ENCODE measurements around the gene GSDMA. TPM values are rescaled to one million over a fixed set of nuclear protein-coding genes. Genes with fewer than 3 reads are reported as not detected.

The GSDMA gene
- total and polyA plus RNA-seq, 4 donors: 0.06 to 0.23 (median 0.13) TPM

DNA sequence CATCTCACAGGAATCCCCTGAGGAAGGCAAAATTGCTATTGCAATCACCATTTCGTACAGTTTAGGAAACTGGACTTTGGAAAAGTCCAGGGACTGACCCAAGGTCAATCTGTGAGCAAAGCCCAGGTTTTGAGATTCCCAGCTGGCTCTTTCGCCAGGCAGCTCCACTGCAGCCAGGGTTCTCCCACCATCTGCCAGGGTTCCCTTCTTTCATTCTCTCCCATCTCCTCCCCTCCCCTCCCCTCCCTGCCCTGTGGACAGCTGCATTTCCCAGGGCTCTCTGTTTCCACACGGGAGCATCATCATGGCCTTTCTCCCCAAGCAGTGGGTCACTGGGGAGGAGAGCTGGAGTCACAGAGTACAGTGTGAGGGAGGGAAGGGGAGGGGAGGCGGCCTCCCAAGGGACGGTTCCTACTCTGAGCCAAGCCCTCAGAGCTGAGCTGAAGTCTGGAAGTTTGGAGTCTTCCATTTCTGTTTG is 11.9 kb upstream of the GSDMA start:
- WGBS: 39% methylated on average over 5 of the region's 5 CpGs
- Histone ChIP-seq H3K36me3 (ENCODE audit: control insufficient read depth in 4 of 4, insufficient read depth in 3 of 4, low read depth in 1 of 4, low read length in 3 of 4) (no peaks in the 10 kb centered on the region), H3K4me1 (ENCODE audit: control insufficient read depth in 4 of 4, insufficient read depth in 4 of 4, low read length in 3 of 4) (peaks cover 13 to 30% (median 19%) of the 10 kb centered on the region in 4 donors), H3K27ac (ENCODE audit: low read depth in 1 of 2, low read length in 2 of 2) (peak overlapping the region in 1 of 2 donors; percentile 40), H3K4me3 (ENCODE audit: low read depth in 1 of 3, low read length in 3 of 3) (no peak overlapping the region), H3K27me3 (ENCODE audit: control insufficient read depth in 4 of 4, insufficient read depth in 4 of 4, low read length in 3 of 4) (no peaks in the 10 kb centered on the region), H3K9me3 (ENCODE audit: control insufficient read depth in 4 of 4, low read length in 3 of 4) (no peaks in the 10 kb centered on the region), H3K9ac (ENCODE audit: low read depth in 1 of 2, low read length in 2 of 2) (no peak overlapping the region)
- no peak for DNase-seq (ENCODE audit: low spot score)
- TF ChIP-seq NR2F2 (IDR thresholded peaks at IDR 0.05) (peak; percentile 54), TAF1 (conservative IDR thresholded peaks at IDR 0.05) (no peak), RAD21 (IDR thresholded peaks at IDR 0.05) (peak; percentile 17 to 47), RXRA (IDR thresholded peaks at IDR 0.05) (peak; percentile 76 to 77), SP1 (IDR thresholded peaks at IDR 0.05) (peak; percentile 90), EGR1 (IDR thresholded peaks at IDR 0.05; ENCODE audit: low read depth in 2 of 2) (peak in 1 of 2 donors; percentile 57), YY1 (IDR thresholded peaks at IDR 0.05) (peak; percentile 18), HNF4A (conservative IDR thresholded peaks at IDR 0.05) (peak; percentile 99 to 100), FOXA1 (IDR thresholded peaks at IDR 0.05) (no peak), HNF4G (IDR thresholded peaks at IDR 0.05) (peak; percentile 95)
- TF ChIP-seq, protein P1, sequence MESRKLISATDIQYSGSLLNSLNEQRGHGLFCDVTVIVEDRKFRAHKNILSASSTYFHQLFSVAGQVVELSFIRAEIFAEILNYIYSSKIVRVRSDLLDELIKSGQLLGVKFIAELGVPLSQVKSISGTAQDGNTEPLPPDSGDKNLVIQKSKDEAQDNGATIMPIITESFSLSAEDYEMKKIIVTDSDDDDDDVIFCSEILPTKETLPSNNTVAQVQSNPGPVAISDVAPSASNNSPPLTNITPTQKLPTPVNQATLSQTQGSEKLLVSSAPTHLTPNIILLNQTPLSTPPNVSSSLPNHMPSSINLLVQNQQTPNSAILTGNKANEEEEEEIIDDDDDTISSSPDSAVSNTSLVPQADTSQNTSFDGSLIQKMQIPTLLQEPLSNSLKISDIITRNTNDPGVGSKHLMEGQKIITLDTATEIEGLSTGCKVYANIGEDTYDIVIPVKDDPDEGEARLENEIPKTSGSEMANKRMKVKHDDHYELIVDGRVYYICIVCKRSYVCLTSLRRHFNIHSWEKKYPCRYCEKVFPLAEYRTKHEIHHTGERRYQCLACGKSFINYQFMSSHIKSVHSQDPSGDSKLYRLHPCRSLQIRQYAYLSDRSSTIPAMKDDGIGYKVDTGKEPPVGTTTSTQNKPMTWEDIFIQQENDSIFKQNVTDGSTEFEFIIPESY (IDR thresholded peaks at IDR 0.05): no peak
- TF ChIP-seq, protein P2, sequence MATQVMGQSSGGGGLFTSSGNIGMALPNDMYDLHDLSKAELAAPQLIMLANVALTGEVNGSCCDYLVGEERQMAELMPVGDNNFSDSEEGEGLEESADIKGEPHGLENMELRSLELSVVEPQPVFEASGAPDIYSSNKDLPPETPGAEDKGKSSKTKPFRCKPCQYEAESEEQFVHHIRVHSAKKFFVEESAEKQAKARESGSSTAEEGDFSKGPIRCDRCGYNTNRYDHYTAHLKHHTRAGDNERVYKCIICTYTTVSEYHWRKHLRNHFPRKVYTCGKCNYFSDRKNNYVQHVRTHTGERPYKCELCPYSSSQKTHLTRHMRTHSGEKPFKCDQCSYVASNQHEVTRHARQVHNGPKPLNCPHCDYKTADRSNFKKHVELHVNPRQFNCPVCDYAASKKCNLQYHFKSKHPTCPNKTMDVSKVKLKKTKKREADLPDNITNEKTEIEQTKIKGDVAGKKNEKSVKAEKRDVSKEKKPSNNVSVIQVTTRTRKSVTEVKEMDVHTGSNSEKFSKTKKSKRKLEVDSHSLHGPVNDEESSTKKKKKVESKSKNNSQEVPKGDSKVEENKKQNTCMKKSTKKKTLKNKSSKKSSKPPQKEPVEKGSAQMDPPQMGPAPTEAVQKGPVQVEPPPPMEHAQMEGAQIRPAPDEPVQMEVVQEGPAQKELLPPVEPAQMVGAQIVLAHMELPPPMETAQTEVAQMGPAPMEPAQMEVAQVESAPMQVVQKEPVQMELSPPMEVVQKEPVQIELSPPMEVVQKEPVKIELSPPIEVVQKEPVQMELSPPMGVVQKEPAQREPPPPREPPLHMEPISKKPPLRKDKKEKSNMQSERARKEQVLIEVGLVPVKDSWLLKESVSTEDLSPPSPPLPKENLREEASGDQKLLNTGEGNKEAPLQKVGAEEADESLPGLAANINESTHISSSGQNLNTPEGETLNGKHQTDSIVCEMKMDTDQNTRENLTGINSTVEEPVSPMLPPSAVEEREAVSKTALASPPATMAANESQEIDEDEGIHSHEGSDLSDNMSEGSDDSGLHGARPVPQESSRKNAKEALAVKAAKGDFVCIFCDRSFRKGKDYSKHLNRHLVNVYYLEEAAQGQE (IDR thresholded peaks at IDR 0.05): no peak
- TF ChIP-seq, protein P3, sequence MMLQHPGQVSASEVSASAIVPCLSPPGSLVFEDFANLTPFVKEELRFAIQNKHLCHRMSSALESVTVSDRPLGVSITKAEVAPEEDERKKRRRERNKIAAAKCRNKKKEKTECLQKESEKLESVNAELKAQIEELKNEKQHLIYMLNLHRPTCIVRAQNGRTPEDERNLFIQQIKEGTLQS (IDR thresholded peaks at IDR 0.05): no peak

DNA sequence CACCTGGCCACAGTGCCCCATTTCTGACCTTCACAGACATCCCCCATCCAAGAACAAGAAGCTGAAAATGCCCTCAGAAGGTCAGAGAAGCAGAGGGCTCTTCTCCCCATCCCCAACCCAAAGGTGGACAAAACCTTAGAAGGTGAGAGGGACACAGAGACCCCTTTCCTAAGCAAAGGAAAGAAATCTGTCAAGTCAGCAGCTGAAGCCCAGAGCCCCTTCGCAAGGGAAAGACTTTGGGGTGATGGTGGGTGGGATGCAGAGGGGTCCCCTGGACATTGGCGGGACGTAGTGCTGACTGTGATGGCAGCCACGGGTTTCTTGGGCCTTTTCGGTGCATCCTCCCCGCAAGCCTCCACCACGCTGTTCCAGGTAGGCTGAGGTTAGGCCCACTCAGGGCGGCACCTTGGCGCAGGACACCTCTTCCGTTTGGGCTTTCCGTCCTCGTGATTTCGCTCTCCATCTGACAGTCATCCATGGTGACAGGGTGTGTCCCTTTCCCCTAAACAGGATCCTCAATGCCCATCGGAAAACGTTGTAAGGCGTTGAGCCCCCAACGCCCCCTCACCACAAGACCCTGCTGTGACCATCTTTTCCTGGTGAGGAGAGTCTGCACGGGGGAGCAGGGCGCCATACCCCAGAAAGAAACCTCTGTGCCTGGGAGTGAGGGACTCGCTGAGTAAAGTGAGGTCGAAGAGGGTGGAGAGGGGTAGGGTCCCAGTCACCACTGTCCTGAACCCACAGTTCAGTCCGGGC is 10.7 kb upstream of the GSDMA start:
- DNase-seq (ENCODE audit: low spot score): no peak
- Histone ChIP-seq H3K4me1 (ENCODE audit: control insufficient read depth in 4 of 4, insufficient read depth in 4 of 4, low read length in 3 of 4) (peaks cover 13 to 30% (median 18%) of the 10 kb centered on the region in 4 donors), H3K9ac (ENCODE audit: low read depth in 1 of 2, low read length in 2 of 2) (no peak overlapping the region), H3K36me3 (ENCODE audit: control insufficient read depth in 4 of 4, insufficient read depth in 3 of 4, low read depth in 1 of 4, low read length in 3 of 4) (no peaks in the 10 kb centered on the region), H3K9me3 (ENCODE audit: control insufficient read depth in 4 of 4, low read length in 3 of 4) (no peaks in the 10 kb centered on the region), H3K27me3 (ENCODE audit: control insufficient read depth in 4 of 4, insufficient read depth in 4 of 4, low read length in 3 of 4) (no peaks in the 10 kb centered on the region), H3K4me3 (ENCODE audit: low read depth in 1 of 3, low read length in 3 of 3) (peak overlapping the region in 2 of 3 donors; percentile 12 to 34), H3K27ac (ENCODE audit: low read depth in 1 of 2, low read length in 2 of 2) (peak overlapping the region; percentile 10 to 26)
- 66% methylated on average over 22 of the region's 22 CpGs for WGBS
- TF ChIP-seq SP1 (IDR thresholded peaks at IDR 0.05) (no peak), RXRA (IDR thresholded peaks at IDR 0.05) (peak in 1 of 2 donors; percentile 23)
